ENCODE data around the gene SPOCK1. TPM values are rescaled to one million over a fixed set of nuclear protein-coding genes. Genes with fewer than 3 reads are reported as not detected.

Gene SPOCK1
- total and polyA plus RNA-seq, 2 experiments from 2014 or later: 8.2 to 10.5 TPM

GRCh38 chr5:137401946-137402345 lies 97.2 kb downstream of the SPOCK1 start:
- Mint-ChIP-seq H3K4me1 (no peaks in the 10 kb centered on the region), H3K27me3 (ENCODE audit: insufficient read depth, low read depth, poor library complexity) (peaks cover 3% of the 10 kb centered on the region), H3K9me3 (no peaks in the 10 kb centered on the region), H3K36me3 (ENCODE audit: low read depth) (no peaks in the 10 kb centered on the region), H3K4me3 (no peak overlapping the region), H3K27ac (no peak overlapping the region)
- no peaks in the 10 kb centered on the region for H3F3A ChIP-seq (replicated peaks; ENCODE audit: low read depth)
- no peak overlapping the region for H3K27ac ChIP-seq (ENCODE audit: low read depth)
- no peak overlapping the region for H3K4me2 ChIP-seq
- H3K79me2 ChIP-seq (replicated peaks; ENCODE audit: insufficient read depth): no peaks in the 10 kb centered on the region
- no peaks in the 10 kb centered on the region for H3K27me3 ChIP-seq (ENCODE audit: insufficient read depth)
- no peak overlapping the region for H2AFZ ChIP-seq
- no peaks in the 10 kb centered on the region for H3K9me2 ChIP-seq (ENCODE audit: insufficient read depth)
- H3K4me1 ChIP-seq (ENCODE audit: insufficient read depth): no peaks in the 10 kb centered on the region
- no peak for DNase-seq (ENCODE audit: low spot score)
- TF ChIP-seq CREB1 (CRISPR knock-in tag; IDR thresholded peaks at IDR 0.05; ENCODE audit: low read depth) (no peak), ETS1 (IDR thresholded peaks at IDR 0.05) (no peak), EZH2 (IDR thresholded peaks at IDR 0.05; ENCODE audit: low read depth, unreplicated experiment) (no peak), ZNF462 (CRISPR knock-in tag; IDR thresholded peaks at IDR 0.05) (no peak), STAT1 (IDR thresholded peaks at IDR 0.05; ENCODE audit: unreplicated experiment) (no peak), POLR2AphosphoS5 (IDR thresholded peaks at IDR 0.05; ENCODE audit: low read depth) (no peak), ZNF331 (CRISPR knock-in tag; IDR thresholded peaks at IDR 0.05; ENCODE audit: low read depth) (no peak), REST (IDR thresholded peaks at IDR 0.05; ENCODE audit: unreplicated experiment) (no peak), EZH2phosphoT487 (IDR thresholded peaks at IDR 0.05; ENCODE audit: unreplicated experiment) (no peak), NANOG (IDR thresholded peaks at IDR 0.05; ENCODE audit: borderline replicate concordance) (no peak), JUNB (IDR thresholded peaks at IDR 0.05; ENCODE audit: unreplicated experiment) (no peak), ZNF114 (CRISPR knock-in tag; IDR thresholded peaks at IDR 0.05) (no peak), CTCF (conservative IDR thresholded peaks at IDR 0.05; ENCODE audit: low read depth in 2 of 2) (no peak)
- H3K36me3 ChIP-seq (ENCODE audit: insufficient read depth): no peaks in the 10 kb centered on the region
- no peak overlapping the region for H3K4me3 ChIP-seq
- no peak for ATAC-seq
- no peaks in the 10 kb centered on the region for H4K20me1 ChIP-seq (replicated peaks; ENCODE audit: insufficient read depth)

Measured in GM23338 (cell line).